Naive thymus-derived CD4-positive, alpha-beta T cell (primary cell): ENCODE results near the gene DGKI. TPM values are rescaled to one million over a fixed set of nuclear protein-coding genes. Genes with fewer than 3 reads are reported as not detected.

Experiments used
- ATAC-seq: fragments of 150-1000 bp; cut with Tn5 transposase; 2 replicates; pipeline ENCODE4 v1.10.0; 2021; ENCODE audit warnings: mild to moderate bottlenecking, moderate library complexity
- CTCF ChIA-PET: fragments of 350-600 bp; sonication (Branson Sonifier 250); formaldehyde crosslinking; loops from one replicate; lab custom pipeline; 2021; ENCODE audit warnings: antibody characterized with exemption; lab: Charles Lee
- POLR2A ChIA-PET: fragments of 350-600 bp; sonication (Branson Sonifier 250); formaldehyde crosslinking; loops from one replicate; lab custom pipeline; 2021; ENCODE audit warnings: antibody characterized with exemption, inconsistent platforms; lab: Charles Lee
- DNase-seq, 9 donors: peaks; one replicate each; pipeline versions ENCODE4 v3.0.0 to v3.0.0-alpha.2; 2020 to 2022; ENCODE audit warnings: mixed read lengths in 1 of 9
- H3K27ac ChIP-seq: one replicate; pipeline ENCODE4 v1.7.0; 2013; ENCODE audit warnings: mild to moderate bottlenecking, low read depth, low read length, moderate library complexity
- H3K27me3 ChIP-seq, 2 donors: one replicate each; pipeline ENCODE4 v1.7.0; 2013; ENCODE audit warnings: low read length in 2 of 2, mild to moderate bottlenecking in 2 of 2, moderate library complexity in 2 of 2; ENCODE audit not compliant: control insufficient read depth in 2 of 2, insufficient read depth in 2 of 2
- H3K36me3 ChIP-seq, 3 experiments: 1 replicate in 2 of 3; 2 replicates in 1 of 3; pipeline ENCODE4 v1.7.0; 2013; ENCODE audit warnings: low read length in 3 of 3, mild to moderate bottlenecking in 3 of 3, moderate library complexity in 1 of 3; ENCODE audit not compliant: insufficient read depth in 3 of 3, control insufficient read depth in 2 of 3
- H3K4me1 ChIP-seq, 2 donors: one replicate each; pipeline ENCODE4 v1.7.0; 2013; ENCODE audit warnings: low read length in 2 of 2, mild to moderate bottlenecking in 2 of 2, moderate library complexity in 1 of 2; ENCODE audit not compliant: control insufficient read depth in 2 of 2, insufficient read depth in 2 of 2
- H3K4me3 ChIP-seq: 2 replicates; pipeline ENCODE4 v1.7.0; 2013; ENCODE audit warnings: mild to moderate bottlenecking, low read length
- H3K9me3 ChIP-seq, 3 experiments: 1 replicate in 2 of 3; 2 replicates in 1 of 3; pipeline ENCODE4 v1.7.0; 2013; ENCODE audit warnings: low read length in 3 of 3; ENCODE audit not compliant: control insufficient read depth in 2 of 3
- H3K27ac Mint-ChIP-seq, 9 donors: one replicate each; pipeline ENCODE4 v1.8.0; 2020 to 2022; ENCODE audit warnings: mixed read lengths in 9 of 9, mild to moderate bottlenecking in 8 of 9, moderate library complexity in 5 of 9, inconsistent platforms in 2 of 9
- H3K27me3 Mint-ChIP-seq, 5 donors: one replicate each; pipeline ENCODE4 v1.8.0; 2021 to 2022; ENCODE audit warnings: mixed read lengths in 5 of 5, mild to moderate bottlenecking in 1 of 5
- H3K36me3 Mint-ChIP-seq, 5 donors: one replicate each; pipeline ENCODE4 v1.8.0; 2020 to 2022; ENCODE audit warnings: mixed read lengths in 5 of 5, mild to moderate bottlenecking in 3 of 5, inconsistent platforms in 1 of 5
- H3K4me1 Mint-ChIP-seq, 7 donors: one replicate each; pipeline ENCODE4 v1.8.0; 2020 to 2022; ENCODE audit warnings: mixed read lengths in 7 of 7, mild to moderate bottlenecking in 3 of 7, inconsistent platforms in 1 of 7
- H3K4me3 Mint-ChIP-seq, 10 donors: one replicate each; pipeline ENCODE4 v1.8.0; 2020 to 2022; ENCODE audit warnings: mild to moderate bottlenecking in 10 of 10, mixed read lengths in 10 of 10, moderate library complexity in 6 of 10, inconsistent platforms in 2 of 10
- H3K9me3 Mint-ChIP-seq, 11 donors: one replicate each; pipeline ENCODE4 v1.8.0; 2020 to 2022; ENCODE audit warnings: mixed read lengths in 11 of 11, mild to moderate bottlenecking in 4 of 11, inconsistent platforms in 1 of 11, moderate library complexity in 1 of 11
- intact Hi-C, 2 donors: fragments of 100-400 bp; cut with micrococcal nuclease; formaldehyde crosslinking; loops; one replicate each; pipeline ENCODE4 v1.15.1; 2023
- polyA plus RNA-seq, 2 donors: library from polyadenylated mRNA; unstranded; fragments of 300-500 nt; fragmentation: Illumina TruSeq; gene quantifications; one replicate each; pipeline ENCODE4 v1.2.3, GENCODE V29; 2021
- total RNA-seq, 6 experiments: library from RNA in 5 of 6; stranded (reverse) in 5 of 6; gene quantifications; 1 replicate in 5 of 6; 2 replicates in 1 of 6; pipeline ENCODE4 v1.2.3 and lab custom pipeline; 2021 to 2026

Gene DGKI
- total and polyA plus RNA-seq, 7 experiments from 2014 or later, result 1.3 TPM; not detected in 6

- no peaks in the 10 kb centered on the region for H3K27me3 Mint-ChIP-seq
- intact Hi-C loops, result no loop called here
- Histone ChIP-seq H3K4me3 (no peak overlapping the region), H3K27me3 (no peaks in the 10 kb centered on the region), H3K36me3 (peaks cover 0 to 28% (median 0%) of the 10 kb centered on the region in 3 experiments), H3K4me1 (no peaks in the 10 kb centered on the region), H3K27ac (no peak overlapping the region), H3K9me3 (no peaks in the 10 kb centered on the region)
- POLR2A ChIA-PET, result interaction anchor here (0.7 kb wide), 1 partner anchor 538 kb away, joined by 5 read pairs; no protein-coding TSS in a partner anchor
- no peak for DNase-seq
- peaks cover 0 to 5% (median 0%) of the 10 kb centered on the region in 11 donors for H3K9me3 Mint-ChIP-seq
- no peak overlapping the region for H3K4me3 Mint-ChIP-seq
- no peak overlapping the region for H3K27ac Mint-ChIP-seq
- peaks cover 8 to 59% (median 37%) of the 10 kb centered on the region in 5 donors for H3K36me3 Mint-ChIP-seq
- peaks cover 0 to 21% (median 0%) of the 10 kb centered on the region in 7 donors for H3K4me1 Mint-ChIP-seq
- no peak for ATAC-seq
- CTCF ChIA-PET, result no interaction called here
These were observed 40.0 kb upstream of the DGKI start for GRCh38 chr7:137886746-137887145.

DNA sequence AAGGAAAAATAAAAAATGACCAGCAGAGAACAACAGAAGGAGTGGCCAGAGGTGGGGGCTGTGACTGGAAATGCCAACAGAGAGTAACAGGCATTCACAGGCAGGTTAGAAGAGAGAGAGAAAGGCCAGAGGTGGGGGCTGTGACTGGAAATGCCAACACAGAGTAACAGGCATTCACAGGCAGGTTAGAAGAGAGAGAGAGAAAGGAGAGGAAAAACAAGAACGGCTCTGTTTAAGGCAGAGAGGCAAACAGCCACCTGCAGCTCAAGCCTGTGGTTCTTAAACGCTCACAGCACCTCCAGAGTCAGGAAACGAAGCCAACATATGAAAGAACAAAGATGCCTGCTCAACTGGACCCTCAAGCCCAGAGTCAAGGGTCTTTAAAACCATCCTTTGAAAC is 39.5 kb upstream of the DGKI start:
- peaks cover 0 to 33% (median 4%) of the 10 kb centered on the region in 3 experiments for H3K36me3 ChIP-seq
- Mint-ChIP-seq H3K4me3 (no peak overlapping the region), H3K4me1 (peaks cover 0 to 21% (median 0%) of the 10 kb centered on the region in 7 donors), H3K36me3 (peaks cover 11 to 64% (median 42%) of the 10 kb centered on the region in 5 donors), H3K27ac (no peak overlapping the region), H3K9me3 (peaks cover 0 to 6% (median 0%) of the 10 kb centered on the region in 11 donors), H3K27me3 (no peaks in the 10 kb centered on the region)
- H3K4me1 ChIP-seq, result no peaks in the 10 kb centered on the region
- H3K9me3 ChIP-seq, result no peaks in the 10 kb centered on the region
- POLR2A ChIA-PET, result interaction anchor here (0.7 kb wide), 1 partner anchor 539 kb away, joined by 5 read pairs; no protein-coding TSS in a partner anchor
- DNase-seq (no peak), ATAC-seq (no peak)
- intact Hi-C loops, result no loop called here
- no peak overlapping the region for H3K27ac ChIP-seq
- no peak overlapping the region for H3K4me3 ChIP-seq
- no peaks in the 10 kb centered on the region for H3K27me3 ChIP-seq
- CTCF ChIA-PET, result no interaction called here

DNA sequence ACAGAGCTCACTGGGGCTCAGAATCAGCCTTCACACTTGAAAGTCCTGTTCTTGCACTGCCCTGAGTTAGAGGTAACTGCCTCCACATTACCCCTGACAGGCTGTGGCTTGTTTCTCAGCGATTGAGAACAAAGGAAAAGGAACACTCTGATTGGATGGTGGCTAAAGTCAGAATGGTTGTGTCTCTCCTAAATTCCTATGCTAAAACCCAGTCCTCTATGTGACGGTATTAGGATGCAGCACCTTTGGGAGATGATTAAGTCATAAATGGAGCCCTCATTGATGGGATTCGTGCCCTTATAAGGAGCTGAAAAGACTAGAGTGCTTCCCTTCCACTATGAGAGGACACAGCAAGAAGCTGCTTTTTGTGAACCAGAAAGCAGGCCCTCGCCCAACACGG is 38.9 kb upstream of the DGKI start:
- H3K4me3 ChIP-seq, result no peak overlapping the region
- Mint-ChIP-seq H3K36me3 (peaks cover 11 to 62% (median 39%) of the 10 kb centered on the region in 5 donors), H3K4me3 (no peak overlapping the region), H3K27me3 (no peaks in the 10 kb centered on the region), H3K9me3 (peaks cover 0 to 6% (median 0%) of the 10 kb centered on the region in 11 donors), H3K27ac (no peak overlapping the region), H3K4me1 (peaks cover 0 to 21% (median 0%) of the 10 kb centered on the region in 7 donors)
- ChIA-PET CTCF (no interaction called here), POLR2A (no interaction called here)
- no peak for ATAC-seq
- no peaks in the 10 kb centered on the region for H3K4me1 ChIP-seq
- no peak overlapping the region for H3K27ac ChIP-seq
- intact Hi-C loops, result no loop called here
- H3K36me3 ChIP-seq, result peaks cover 0 to 37% (median 7%) of the 10 kb centered on the region in 3 experiments
- no peaks in the 10 kb centered on the region for H3K27me3 ChIP-seq
- DNase-seq, result no peak
- H3K9me3 ChIP-seq, result no peaks in the 10 kb centered on the region

DNA sequence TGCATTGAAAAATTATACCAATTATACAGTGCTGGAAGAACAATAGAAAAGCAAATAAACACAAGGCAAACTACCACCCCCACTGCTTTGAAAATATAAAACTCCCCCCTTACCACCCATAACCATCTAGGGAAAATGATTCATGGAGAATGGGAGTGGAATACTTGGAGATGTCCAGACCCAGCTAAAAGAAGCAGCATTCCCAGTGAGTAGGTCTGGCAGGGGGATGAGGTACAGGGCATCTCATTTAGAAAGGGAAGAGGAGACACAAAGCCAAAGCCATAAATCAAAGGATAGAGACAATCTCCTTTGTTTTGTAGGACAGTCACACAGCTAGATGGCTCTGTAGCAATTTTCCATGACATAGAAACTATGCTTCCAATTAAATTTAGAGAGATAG is 36.0 kb upstream of the DGKI start:
- Histone ChIP-seq H3K27ac (no peak overlapping the region), H3K4me3 (no peak overlapping the region), H3K36me3 (peaks cover 0 to 53% (median 7%) of the 10 kb centered on the region in 3 experiments), H3K9me3 (no peaks in the 10 kb centered on the region), H3K27me3 (no peaks in the 10 kb centered on the region), H3K4me1 (no peaks in the 10 kb centered on the region)
- POLR2A ChIA-PET, result no interaction called here
- Mint-ChIP-seq H3K4me3 (no peak overlapping the region), H3K9me3 (peaks cover 0 to 6% (median 0%) of the 10 kb centered on the region in 11 donors), H3K27ac (no peak overlapping the region), H3K27me3 (no peaks in the 10 kb centered on the region), H3K4me1 (peaks cover 0 to 23% (median 0%) of the 10 kb centered on the region in 7 donors), H3K36me3 (peaks cover 27 to 78% (median 60%) of the 10 kb centered on the region in 5 donors)
- intact Hi-C loops, result no loop called here
- CTCF ChIA-PET, result no interaction called here
- DNase-seq (no peak), ATAC-seq (no peak)

- Mint-ChIP-seq H3K4me1 (peaks cover 0 to 23% (median 0%) of the 10 kb centered on the region in 7 donors), H3K9me3 (peaks cover 0 to 6% (median 0%) of the 10 kb centered on the region in 11 donors), H3K4me3 (no peak overlapping the region), H3K36me3 (peaks cover 27 to 81% (median 61%) of the 10 kb centered on the region in 5 donors), H3K27ac (no peak overlapping the region), H3K27me3 (no peaks in the 10 kb centered on the region)
- intact Hi-C loops, result no loop called here
- no peak overlapping the region for H3K27ac ChIP-seq
- DNase-seq, result peak in 1 of 9 donors; percentile 41
- no peak for ATAC-seq
- ChIA-PET CTCF (no interaction called here), POLR2A (no interaction called here)
- no peaks in the 10 kb centered on the region for H3K27me3 ChIP-seq
- H3K4me1 ChIP-seq, result no peaks in the 10 kb centered on the region
- H3K36me3 ChIP-seq, result peaks cover 0 to 53% (median 7%) of the 10 kb centered on the region in 3 experiments
- H3K9me3 ChIP-seq, result no peaks in the 10 kb centered on the region
- no peak overlapping the region for H3K4me3 ChIP-seq
These were observed 35.5 kb upstream of the DGKI start for GRCh38 chr7:137882261-137882668.

DNA sequence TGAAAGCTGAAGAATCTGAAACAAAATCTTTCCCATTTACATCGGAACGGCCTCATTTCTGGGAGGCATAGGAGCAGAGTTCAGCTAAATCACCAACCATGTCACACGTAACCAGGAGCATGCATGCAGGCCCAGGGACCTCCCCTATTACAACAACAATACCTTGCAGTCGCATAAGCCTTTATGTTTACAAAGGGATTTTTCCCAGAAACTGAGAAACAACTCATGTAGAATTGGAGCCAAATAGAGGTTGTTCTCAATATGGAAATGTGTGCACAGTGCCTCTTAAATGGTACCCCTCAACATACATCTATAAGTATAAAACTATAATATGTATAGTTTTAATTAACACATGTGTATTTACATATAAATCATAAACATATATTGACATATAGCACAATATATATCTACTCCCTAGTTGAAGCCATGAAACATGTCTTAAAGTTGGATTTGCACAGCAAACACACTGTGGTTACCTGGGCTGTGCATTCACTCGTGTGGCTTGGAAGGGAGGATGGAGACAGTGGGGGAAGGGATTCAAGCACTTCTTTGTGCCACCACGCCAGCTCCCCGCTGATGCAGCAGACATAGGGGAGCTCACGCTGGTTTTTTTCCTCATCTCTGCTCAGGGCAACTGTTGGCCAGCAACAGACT is 35.0 kb upstream of the DGKI start:
- ChIA-PET CTCF (no interaction called here), POLR2A (no interaction called here)
- Mint-ChIP-seq H3K27ac (no peak overlapping the region), H3K4me3 (no peak overlapping the region), H3K4me1 (peaks cover 0 to 22% (median 0%) of the 10 kb centered on the region in 7 donors), H3K9me3 (peaks cover 0 to 6% (median 0%) of the 10 kb centered on the region in 11 donors), H3K27me3 (no peaks in the 10 kb centered on the region), H3K36me3 (peaks cover 25 to 86% (median 61%) of the 10 kb centered on the region in 5 donors)
- intact Hi-C loops, result no loop called here
- Histone ChIP-seq H3K9me3 (no peaks in the 10 kb centered on the region), H3K4me1 (no peaks in the 10 kb centered on the region), H3K27ac (no peak overlapping the region), H3K36me3 (peaks cover 0 to 53% (median 7%) of the 10 kb centered on the region in 3 experiments), H3K4me3 (no peak overlapping the region), H3K27me3 (no peaks in the 10 kb centered on the region)
- ATAC-seq (no peak), DNase-seq (no peak)
